ELR (cell line): ENCODE data around the gene BRWD1.

ENCODE experiments used
- DNase-seq: peaks from one replicate; pipeline ENCODE4 v3.0.0-alpha.2; 2015; ENCODE audit warnings: low read depth

The BRWD1 gene

GRCh38 chr21:39134288-39134810, 179.1 kb downstream of the BRWD1 start:
- no peak for DNase-seq
